Trophoblast cell (in vitro differentiated cells and primary cell): ENCODE data around the gene TUBGCP2.
A peak's percentile ranks its signal among the peaks of the same experiment; 100 is the strongest.

Source experiments
- DNase-seq, 2 donors: peaks; one replicate each; pipeline ENCODE4 v3.0.0-alpha.2; 2016
- H2AFZ ChIP-seq: 2 replicates; pipeline ENCODE4 v1.6.1; 2013; ENCODE audit warnings: low read length, moderate library complexity, mild to moderate bottlenecking; ENCODE audit not compliant: insufficient read depth, poor library complexity
- H2AK5ac ChIP-seq: 2 replicates; pipeline ENCODE4 v1.6.1; 2013; ENCODE audit warnings: mild to moderate bottlenecking, low read length
- H2BK120ac ChIP-seq: 2 replicates; pipeline ENCODE4 v1.6.1; 2013; ENCODE audit warnings: low read length, mild to moderate bottlenecking, moderate library complexity; ENCODE audit not compliant: insufficient read depth, poor library complexity
- H2BK12ac ChIP-seq: 2 replicates; pipeline ENCODE4 v1.6.1; 2013; ENCODE audit warnings: mild to moderate bottlenecking, low read length, moderate library complexity
- H2BK5ac ChIP-seq: 2 replicates; pipeline ENCODE4 v1.6.1; 2013; ENCODE audit warnings: low read length, low read depth, moderate library complexity, mild to moderate bottlenecking; ENCODE audit not compliant: poor library complexity
- H3K14ac ChIP-seq: 2 replicates; pipeline ENCODE4 v1.6.1; 2013; ENCODE audit warnings: mild to moderate bottlenecking, low read length
- H3K18ac ChIP-seq: 2 replicates; pipeline ENCODE4 v1.6.1; 2013; ENCODE audit warnings: mild to moderate bottlenecking, low read length
- H3K23ac ChIP-seq: 2 replicates; pipeline ENCODE4 v1.6.1; 2013; ENCODE audit warnings: low read length
- H3K27ac ChIP-seq: 2 replicates; pipeline ENCODE4 v1.5.1; 2013; ENCODE audit warnings: low read depth, mild to moderate bottlenecking, inconsistent platforms, low read length, moderate library complexity
- H3K27me3 ChIP-seq: 2 replicates; pipeline ENCODE4 v1.6.1; 2013; ENCODE audit warnings: inconsistent platforms, mild to moderate bottlenecking, low read length, moderate library complexity; ENCODE audit not compliant: insufficient read depth
- H3K36me3 ChIP-seq, 2 experiments: 1 replicate in 1 of 2; 2 replicates in 1 of 2; pipeline ENCODE4 v1.6.1; 2013; ENCODE audit warnings: low read length in 2 of 2, mild to moderate bottlenecking in 2 of 2, moderate library complexity in 1 of 2; ENCODE audit not compliant: insufficient read depth in 2 of 2, control insufficient read depth in 1 of 2
- H3K4ac ChIP-seq: 2 replicates; pipeline ENCODE4 v1.6.1; 2013; ENCODE audit warnings: low read depth, mild to moderate bottlenecking, low read length, moderate library complexity
- H3K4me1 ChIP-seq, 2 experiments: 1 replicate in 1 of 2; 2 replicates in 1 of 2; pipeline ENCODE4 v1.6.1; 2013; ENCODE audit warnings: low read length in 2 of 2, mild to moderate bottlenecking in 2 of 2, moderate library complexity in 1 of 2; ENCODE audit not compliant: insufficient read depth in 2 of 2, control insufficient read depth in 1 of 2
- H3K4me2 ChIP-seq: 2 replicates; pipeline ENCODE4 v1.6.1; 2013; ENCODE audit warnings: inconsistent platforms, mild to moderate bottlenecking, low read length, moderate library complexity
- H3K4me3 ChIP-seq: 2 replicates; pipeline ENCODE4 v1.5.1; 2013; ENCODE audit warnings: mild to moderate bottlenecking, low read depth, low read length, inconsistent platforms
- H3K79me1 ChIP-seq: one replicate; pipeline ENCODE4 v1.6.1; 2013; ENCODE audit warnings: low read length
- H3K79me2 ChIP-seq: 2 replicates; pipeline ENCODE4 v1.6.1; 2013; ENCODE audit warnings: low read length, mild to moderate bottlenecking; ENCODE audit not compliant: control insufficient read depth, insufficient read depth, poor library complexity
- H3K9ac ChIP-seq: 2 replicates; pipeline ENCODE4 v1.6.1; 2013; ENCODE audit warnings: mild to moderate bottlenecking, low read length
- H3K9me3 ChIP-seq: 2 replicates; pipeline ENCODE4 v1.6.1; 2013; ENCODE audit warnings: low read depth, mild to moderate bottlenecking, control low read depth, inconsistent platforms, low read length; ENCODE audit not compliant: insufficient read depth
- H4K12ac ChIP-seq: 2 replicates; pipeline ENCODE4 v1.6.1; 2013; ENCODE audit warnings: low read depth, mild to moderate bottlenecking, low read length, moderate library complexity
- H4K8ac ChIP-seq: 2 replicates; pipeline ENCODE4 v1.6.1; 2013; ENCODE audit warnings: low read depth, mild to moderate bottlenecking, low read length, moderate library complexity
- H4K91ac ChIP-seq: one replicate; pipeline ENCODE4 v1.6.1; 2013; ENCODE audit warnings: low read depth, mild to moderate bottlenecking, low read length, moderate library complexity
- WGBS: extraction: QIAGEN DNeasy Blood & Tissue Kit; methylation state at CpG from one replicate; pipeline ENCODE4 v1.1.7; 2013; ENCODE audit warnings: missing lambda C conversion rate; ENCODE audit not compliant: insufficient read length, insufficient coverage; ENCODE audit errors: extremely low coverage; 5-methylcytosine and 5-hydroxymethylcytosine counted together

Gene TUBGCP2

GRCh38 chr10:133246236-133246626, 62.4 kb downstream of the TUBGCP2 start:
- no peak for DNase-seq
- Histone ChIP-seq H3K4me2 (no peak overlapping the region), H2AFZ (no peak overlapping the region), H3K18ac (no peak overlapping the region), H3K27ac (no peak overlapping the region), H2BK12ac (no peak overlapping the region), H3K27me3 (no peaks in the 10 kb centered on the region), H3K23ac (no peak overlapping the region), H3K79me1 (peaks cover 2% of the 10 kb centered on the region), H3K4me3 (no peak overlapping the region), H2AK5ac (no peak overlapping the region), H3K4me1 (peaks cover 0 to 3% of the 10 kb centered on the region in 2 experiments), H2BK5ac (no peak overlapping the region), H3K14ac (no peak overlapping the region), H3K79me2 (no peaks in the 10 kb centered on the region), H3K4ac (no peak overlapping the region), H4K12ac (no peak overlapping the region), H4K91ac (no peak overlapping the region), H3K9me3 (peaks cover 8% of the 10 kb centered on the region), H3K9ac (no peak overlapping the region), H3K36me3 (no peaks in the 10 kb centered on the region), H2BK120ac (no peak overlapping the region), H4K8ac (no peak overlapping the region)
- WGBS, result no CpG with 5 or more reads among the region's 12 CpGs

DNA sequence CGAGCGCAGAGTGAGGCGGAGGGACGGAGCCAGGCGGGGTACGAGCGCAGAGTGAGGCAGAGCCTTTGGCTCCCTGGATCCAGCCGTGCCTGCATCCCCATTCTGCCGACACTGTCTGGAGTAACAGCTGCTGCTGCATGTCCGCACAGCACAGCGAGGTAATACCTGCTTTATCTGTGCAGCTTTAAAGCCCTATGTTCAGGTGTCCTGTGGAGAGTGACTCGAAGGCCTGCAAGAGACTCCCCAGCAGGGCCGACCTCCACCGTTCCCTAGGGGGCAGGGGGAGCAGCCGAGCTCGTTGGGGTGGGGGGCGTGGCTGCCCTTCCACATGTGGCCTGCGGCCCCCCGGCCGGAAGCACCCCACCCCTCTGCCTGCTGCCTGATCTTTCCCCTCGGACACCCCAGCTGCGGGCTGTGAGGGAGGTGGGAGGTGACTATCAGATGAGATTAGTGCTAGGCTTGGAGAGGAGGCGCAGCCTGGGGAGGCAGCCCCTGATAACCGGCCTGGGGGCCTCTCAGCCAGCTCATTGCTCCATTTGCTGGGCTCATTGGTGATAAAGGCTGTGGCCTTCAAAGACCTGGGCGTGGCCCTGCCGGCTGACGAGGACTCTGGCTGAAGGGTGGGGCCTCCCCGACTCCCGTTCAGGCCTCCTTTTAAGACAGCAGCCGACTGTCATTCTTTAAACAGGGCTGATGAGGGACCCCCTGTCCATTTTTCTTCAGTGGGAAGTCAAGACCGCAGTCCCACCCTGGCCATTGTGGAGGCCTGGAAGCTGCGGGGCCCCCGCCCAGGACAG, 63.0 kb downstream of the TUBGCP2 start:
- H3K36me3 ChIP-seq, result no peaks in the 10 kb centered on the region
- H3K79me1 ChIP-seq, result peaks cover 2% of the 10 kb centered on the region
- H3K27ac ChIP-seq, result no peak overlapping the region
- H3K9me3 ChIP-seq, result peaks cover 8% of the 10 kb centered on the region
- H3K4me1 ChIP-seq, result peaks cover 0 to 3% of the 10 kb centered on the region in 2 experiments
- H3K9ac ChIP-seq, result no peak overlapping the region
- H3K27me3 ChIP-seq, result no peaks in the 10 kb centered on the region
- H3K23ac ChIP-seq, result no peak overlapping the region
- no peak overlapping the region for H3K4me3 ChIP-seq
- H3K18ac ChIP-seq, result no peak overlapping the region
- H3K14ac ChIP-seq, result no peak overlapping the region
- no peak for DNase-seq
- no peak overlapping the region for H4K91ac ChIP-seq
- no peak overlapping the region for H4K12ac ChIP-seq
- H2BK5ac ChIP-seq, result no peak overlapping the region
- no peak overlapping the region for H3K4ac ChIP-seq
- H2BK120ac ChIP-seq, result no peak overlapping the region
- no peak overlapping the region for H2AK5ac ChIP-seq
- H2AFZ ChIP-seq, result no peak overlapping the region
- WGBS, result no CpG with 5 or more reads among the region's 33 CpGs
- no peak overlapping the region for H3K4me2 ChIP-seq
- H3K79me2 ChIP-seq, result no peaks in the 10 kb centered on the region
- H4K8ac ChIP-seq, result no peak overlapping the region
- no peak overlapping the region for H2BK12ac ChIP-seq

GRCh38 chr10:133243593-133243992, 65.1 kb downstream of the TUBGCP2 start:
- Histone ChIP-seq H3K4me1 (peaks cover 0 to 3% of the 10 kb centered on the region in 2 experiments), H3K79me1 (peaks cover 2% of the 10 kb centered on the region), H3K4me2 (no peak overlapping the region), H3K4me3 (no peak overlapping the region), H3K36me3 (no peaks in the 10 kb centered on the region), H3K23ac (no peak overlapping the region), H3K4ac (no peak overlapping the region), H2AK5ac (no peak overlapping the region), H3K79me2 (no peaks in the 10 kb centered on the region), H3K18ac (no peak overlapping the region), H2BK120ac (no peak overlapping the region), H3K27ac (no peak overlapping the region), H3K9me3 (peaks cover 8% of the 10 kb centered on the region), H3K27me3 (peaks cover 5% of the 10 kb centered on the region), H3K9ac (no peak overlapping the region), H2BK12ac (no peak overlapping the region), H3K14ac (no peak overlapping the region), H4K12ac (no peak overlapping the region), H2AFZ (no peak overlapping the region), H2BK5ac (no peak overlapping the region), H4K8ac (no peak overlapping the region), H4K91ac (no peak overlapping the region)
- no peak for DNase-seq
- WGBS, result no CpG with 5 or more reads among the region's 14 CpGs

DNA sequence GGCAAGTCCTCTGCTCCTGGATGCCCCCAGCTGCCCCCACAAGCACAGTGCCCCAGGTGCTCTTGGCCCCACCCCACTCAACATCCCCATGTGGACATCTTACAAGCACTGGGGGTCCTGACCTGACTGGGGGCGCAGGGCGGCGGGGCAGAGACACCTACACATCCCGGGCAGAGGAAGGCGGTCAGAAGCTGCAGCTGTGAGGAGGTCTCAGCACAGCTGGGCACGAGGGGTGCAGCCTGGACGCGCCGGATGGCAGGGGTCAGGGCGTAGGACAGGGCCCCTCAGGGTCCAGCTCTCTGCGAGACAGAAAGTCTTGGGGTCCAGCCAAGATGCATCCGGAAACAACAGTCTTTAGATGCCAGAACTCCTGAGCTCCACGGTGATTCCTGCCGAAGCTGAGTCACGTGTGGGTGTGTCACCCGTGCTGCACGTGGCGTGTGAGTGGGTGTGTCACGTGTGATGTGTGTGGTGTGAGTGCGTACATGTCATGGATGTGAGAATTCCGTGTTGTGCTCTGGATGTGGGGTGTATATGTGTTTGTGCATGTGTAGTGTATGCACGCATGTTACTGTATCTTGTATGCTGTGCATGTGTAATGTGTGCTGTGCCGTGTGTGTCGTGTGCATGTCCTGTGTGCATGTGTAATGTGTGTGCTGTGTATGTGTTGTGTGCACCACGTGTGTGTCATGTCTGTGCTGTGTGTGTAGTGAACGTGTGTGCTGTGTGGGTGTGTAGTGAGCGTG, 65.9 kb downstream of the TUBGCP2 start:
- H4K8ac ChIP-seq, result no peak overlapping the region
- H4K12ac ChIP-seq, result no peak overlapping the region
- H2AK5ac ChIP-seq, result no peak overlapping the region
- no peak overlapping the region for H2BK120ac ChIP-seq
- H3K36me3 ChIP-seq, result no peaks in the 10 kb centered on the region
- peak overlapping the region; percentile 60 for H3K4me3 ChIP-seq
- no peak overlapping the region for H3K9ac ChIP-seq
- H3K79me1 ChIP-seq, result peaks cover 2% of the 10 kb centered on the region
- H2AFZ ChIP-seq, result no peak overlapping the region
- no peak overlapping the region for H3K4me2 ChIP-seq
- H3K9me3 ChIP-seq, result peaks cover 8% of the 10 kb centered on the region
- no peaks in the 10 kb centered on the region for H3K79me2 ChIP-seq
- no peak overlapping the region for H4K91ac ChIP-seq
- no peak for DNase-seq
- H3K4ac ChIP-seq, result no peak overlapping the region
- H3K23ac ChIP-seq, result peak overlapping the region; percentile 45
- H3K4me1 ChIP-seq, result peaks cover 1 to 4% of the 10 kb centered on the region in 2 experiments
- H3K18ac ChIP-seq, result no peak overlapping the region
- H3K27me3 ChIP-seq, result peaks cover 14% of the 10 kb centered on the region
- H3K14ac ChIP-seq, result no peak overlapping the region
- H3K27ac ChIP-seq, result no peak overlapping the region
- no peak overlapping the region for H2BK12ac ChIP-seq
- WGBS, result no CpG with 5 or more reads among the region's 27 CpGs
- H2BK5ac ChIP-seq, result no peak overlapping the region
